ENCODE results near the gene NEK5.
"Not testable (repeated sequence)": the region's sequence is repeated elsewhere in the genome, so short reads cannot be mapped to it uniquely, and the experiment has no call there.

NEK5 gene

DNA sequence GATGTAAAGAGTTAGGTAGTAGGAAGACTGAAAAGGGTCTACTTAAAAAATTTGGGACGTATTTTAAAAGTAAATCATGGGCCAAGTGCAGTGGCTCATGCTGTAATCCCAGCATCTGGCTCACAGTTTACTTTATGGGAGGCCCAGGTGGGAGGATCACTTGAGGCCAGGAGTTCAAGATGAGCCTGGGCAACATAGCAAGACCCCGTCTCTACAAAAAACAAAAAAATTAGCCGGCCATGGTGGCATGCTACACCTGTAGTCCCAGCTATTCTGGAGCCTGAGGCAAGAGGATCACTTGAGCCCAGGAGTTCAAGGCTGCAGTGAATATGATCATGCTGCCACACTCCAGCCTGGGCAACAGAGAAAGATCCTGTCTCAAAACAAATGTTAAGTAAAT lies 81.4 kb downstream of the NEK5 start:
- Histone ChIP-seq H3K4me3 (ENCODE audit: low read depth, low read length) (no peak overlapping the region), H2AFZ (no peak overlapping the region), H3K4me2 (ENCODE audit: low read length) (no peak overlapping the region)

GRCh38 chr13:52043675-52044074 lies 85.2 kb downstream of the NEK5 start:
- Histone ChIP-seq H3K4me2 (ENCODE audit: low read length) (no peak overlapping the region), H3K36me3 (ENCODE audit: control insufficient read depth, insufficient read depth, low read length) (no peaks in the 10 kb centered on the region), H3K79me2 (no peaks in the 10 kb centered on the region), H3K9me3 (ENCODE audit: control insufficient read depth, low read length) (no peaks in the 10 kb centered on the region), H3K4me3 (ENCODE audit: low read depth, low read length) (no peak overlapping the region), H3K9ac (no peak overlapping the region), H3K27ac (no peak overlapping the region), H3K27me3 (ENCODE audit: control insufficient read depth, insufficient read depth, low read length) (no peaks in the 10 kb centered on the region), H2AFZ (no peak overlapping the region), H3K4me1 (no peaks in the 10 kb centered on the region)
- TF ChIP-seq, protein P1, sequence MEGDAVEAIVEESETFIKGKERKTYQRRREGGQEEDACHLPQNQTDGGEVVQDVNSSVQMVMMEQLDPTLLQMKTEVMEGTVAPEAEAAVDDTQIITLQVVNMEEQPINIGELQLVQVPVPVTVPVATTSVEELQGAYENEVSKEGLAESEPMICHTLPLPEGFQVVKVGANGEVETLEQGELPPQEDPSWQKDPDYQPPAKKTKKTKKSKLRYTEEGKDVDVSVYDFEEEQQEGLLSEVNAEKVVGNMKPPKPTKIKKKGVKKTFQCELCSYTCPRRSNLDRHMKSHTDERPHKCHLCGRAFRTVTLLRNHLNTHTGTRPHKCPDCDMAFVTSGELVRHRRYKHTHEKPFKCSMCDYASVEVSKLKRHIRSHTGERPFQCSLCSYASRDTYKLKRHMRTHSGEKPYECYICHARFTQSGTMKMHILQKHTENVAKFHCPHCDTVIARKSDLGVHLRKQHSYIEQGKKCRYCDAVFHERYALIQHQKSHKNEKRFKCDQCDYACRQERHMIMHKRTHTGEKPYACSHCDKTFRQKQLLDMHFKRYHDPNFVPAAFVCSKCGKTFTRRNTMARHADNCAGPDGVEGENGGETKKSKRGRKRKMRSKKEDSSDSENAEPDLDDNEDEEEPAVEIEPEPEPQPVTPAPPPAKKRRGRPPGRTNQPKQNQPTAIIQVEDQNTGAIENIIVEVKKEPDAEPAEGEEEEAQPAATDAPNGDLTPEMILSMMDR (IDR thresholded peaks at IDR 0.05): no peak

More for the DNA sequence above, 81.4 kb downstream of the NEK5 start:
- Histone ChIP-seq H3K9ac (no peak overlapping the region), H3K4me1 (no peaks in the 10 kb centered on the region), H3K36me3 (ENCODE audit: control insufficient read depth, insufficient read depth, low read length) (no peaks in the 10 kb centered on the region), H3K27me3 (ENCODE audit: control insufficient read depth, insufficient read depth, low read length) (no peaks in the 10 kb centered on the region), H3K79me2 (no peaks in the 10 kb centered on the region), H3K9me3 (ENCODE audit: control insufficient read depth, low read length) (no peaks in the 10 kb centered on the region), H3K27ac (no peak overlapping the region)
- TF ChIP-seq, protein P1 (IDR thresholded peaks at IDR 0.05): no peak

DNA sequence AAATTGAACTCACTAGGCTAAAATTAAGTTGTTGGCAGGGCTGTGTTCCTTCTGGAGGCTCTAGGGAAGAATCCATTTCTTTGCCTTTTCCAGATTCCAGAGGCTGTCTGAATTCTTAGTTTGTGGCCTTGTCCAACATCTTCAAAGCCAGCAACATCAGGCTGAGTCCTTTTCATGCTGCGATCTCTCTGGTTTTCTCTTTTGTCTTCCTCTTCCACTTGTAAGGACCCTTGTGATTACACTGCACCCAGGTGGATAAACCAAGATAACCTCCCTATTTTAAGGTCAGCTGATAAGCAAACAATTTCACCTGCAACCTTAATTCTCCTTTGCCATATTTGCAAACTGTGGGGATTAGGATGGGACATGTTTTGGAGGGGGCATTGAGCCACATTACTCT lies 92.8 kb downstream of the NEK5 start:
- H2AFZ ChIP-seq: no peak overlapping the region
- H3K27ac ChIP-seq: no peak overlapping the region
- no peaks in the 10 kb centered on the region for H3K36me3 ChIP-seq (ENCODE audit: control insufficient read depth, insufficient read depth, low read length)
- TF ChIP-seq, protein P1 (IDR thresholded peaks at IDR 0.05): no peak
- H3K4me1 ChIP-seq: no peaks in the 10 kb centered on the region
- H3K79me2 ChIP-seq: no peaks in the 10 kb centered on the region
- H3K9ac ChIP-seq: no peak overlapping the region
- no peaks in the 10 kb centered on the region for H3K27me3 ChIP-seq (ENCODE audit: control insufficient read depth, insufficient read depth, low read length)
- no peaks in the 10 kb centered on the region for H3K9me3 ChIP-seq (ENCODE audit: control insufficient read depth, low read length)
- no peak overlapping the region for H3K4me2 ChIP-seq (ENCODE audit: low read length)
- no peak overlapping the region for H3K4me3 ChIP-seq (ENCODE audit: low read depth, low read length)

GRCh38 chr13:52034616-52035226 lies 94.2 kb downstream of the NEK5 start:
- Histone ChIP-seq H3K4me2 (ENCODE audit: low read length) (no peak overlapping the region), H3K4me3 (ENCODE audit: low read depth, low read length) (no peak overlapping the region), H2AFZ (no peak overlapping the region), H3K9me3 (ENCODE audit: control insufficient read depth, low read length) (no peaks in the 10 kb centered on the region), H3K79me2 (no peaks in the 10 kb centered on the region), H3K4me1 (no peaks in the 10 kb centered on the region), H3K36me3 (ENCODE audit: control insufficient read depth, insufficient read depth, low read length) (no peaks in the 10 kb centered on the region), H3K27ac (no peak overlapping the region), H3K9ac (no peak overlapping the region), H3K27me3 (ENCODE audit: control insufficient read depth, insufficient read depth, low read length) (no peaks in the 10 kb centered on the region)
- TF ChIP-seq, protein P1 (IDR thresholded peaks at IDR 0.05): no peak

DNA sequence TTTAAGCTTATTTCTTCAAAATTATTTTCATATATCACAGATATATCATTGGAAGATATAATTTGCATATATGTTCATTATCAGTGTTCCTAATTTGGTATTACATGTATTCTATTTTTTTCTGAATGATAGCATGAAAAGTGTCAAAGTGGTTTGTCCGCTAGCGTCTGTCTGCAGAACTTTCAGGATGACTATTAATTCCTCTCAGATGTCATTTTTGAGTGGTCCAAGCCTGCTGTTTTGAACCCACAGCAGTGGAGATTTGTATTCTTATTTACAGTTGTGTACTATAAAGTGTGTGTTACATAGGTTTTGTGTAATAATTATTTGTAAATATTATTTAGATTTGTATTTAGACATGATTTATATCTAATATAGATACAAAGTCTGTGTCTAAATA lies 95.8 kb downstream of the NEK5 start:
- TF ChIP-seq, protein P1 (IDR thresholded peaks at IDR 0.05): no peak
- H3K9ac ChIP-seq: no peak overlapping the region

DNA sequence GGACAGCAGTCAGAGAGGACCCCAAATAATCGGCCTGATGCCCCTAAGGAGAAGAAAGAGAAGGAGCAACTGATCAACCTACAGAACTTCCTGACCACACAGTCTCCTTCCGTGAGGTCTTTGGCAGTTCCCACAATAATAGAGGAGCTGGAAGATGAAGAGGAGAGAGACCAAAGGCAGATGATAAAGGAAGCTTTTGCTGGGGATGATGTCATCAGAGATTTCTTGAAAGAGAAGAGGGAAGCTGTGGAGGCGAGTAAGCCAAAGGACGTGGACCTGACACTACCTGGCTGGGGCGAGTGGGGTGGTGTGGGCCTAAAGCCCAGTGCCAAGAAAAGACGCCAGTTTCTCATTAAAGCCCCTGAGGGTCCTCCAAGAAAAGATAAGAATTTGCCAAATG lies 98.5 kb downstream of the NEK5 start:
- not testable (repeated sequence) for H3K9ac ChIP-seq; H3K4me3 ChIP-seq (ENCODE audit: low read depth, low read length); H2AFZ ChIP-seq; H3K4me2 ChIP-seq (ENCODE audit: low read length); H3K79me2 ChIP-seq; H3K9me3 ChIP-seq (ENCODE audit: control insufficient read depth, low read length); H3K36me3 ChIP-seq (ENCODE audit: control insufficient read depth, insufficient read depth, low read length); H3K27me3 ChIP-seq (ENCODE audit: control insufficient read depth, insufficient read depth, low read length); H3K4me1 ChIP-seq; H3K27ac ChIP-seq

More for the DNA sequence above, 95.8 kb downstream of the NEK5 start:
- no peaks in the 10 kb centered on the region for H3K36me3 ChIP-seq (ENCODE audit: control insufficient read depth, insufficient read depth, low read length)
- H3K27ac ChIP-seq: no peak overlapping the region
- no peaks in the 10 kb centered on the region for H3K9me3 ChIP-seq (ENCODE audit: control insufficient read depth, low read length)
- H2AFZ ChIP-seq: no peak overlapping the region
- H3K4me3 ChIP-seq (ENCODE audit: low read depth, low read length): no peak overlapping the region
- no peaks in the 10 kb centered on the region for H3K4me1 ChIP-seq
- no peaks in the 10 kb centered on the region for H3K79me2 ChIP-seq
- no peaks in the 10 kb centered on the region for H3K27me3 ChIP-seq (ENCODE audit: control insufficient read depth, insufficient read depth, low read length)
- H3K4me2 ChIP-seq (ENCODE audit: low read length): no peak overlapping the region

Data from parathyroid adenoma (tissue), 2 donors.